Measurements from ENCODE around the gene APLNR.

DNA sequence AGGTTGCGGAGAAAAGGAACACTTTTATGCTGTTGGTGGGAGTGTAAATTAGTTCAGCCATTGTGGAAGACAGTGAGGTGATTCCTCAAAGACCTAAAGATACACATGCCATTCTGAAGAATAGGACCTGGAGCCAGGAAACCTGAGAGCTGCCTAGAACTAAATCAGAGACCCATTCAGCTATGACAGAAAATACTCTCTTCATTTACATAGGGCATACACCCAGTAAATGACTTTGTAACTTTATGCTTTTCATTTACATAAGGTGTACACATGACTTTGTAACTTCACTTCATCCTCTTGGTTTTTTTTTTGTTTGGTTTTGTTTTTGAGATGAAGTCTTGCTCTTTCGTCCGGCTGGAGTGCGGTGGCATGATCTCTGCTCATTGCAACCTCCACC lies 25.1 kb upstream of the APLNR start:
- TF ChIP-seq, protein P1, sequence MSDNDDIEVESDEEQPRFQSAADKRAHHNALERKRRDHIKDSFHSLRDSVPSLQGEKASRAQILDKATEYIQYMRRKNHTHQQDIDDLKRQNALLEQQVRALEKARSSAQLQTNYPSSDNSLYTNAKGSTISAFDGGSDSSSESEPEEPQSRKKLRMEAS (IDR thresholded peaks at IDR 0.05) = no peak
- TF ChIP-seq CEBPB (IDR thresholded peaks at IDR 0.05) (no peak), NFIC (IDR thresholded peaks at IDR 0.05) (no peak), FOXM1 (IDR thresholded peaks at IDR 0.05; ENCODE audit: borderline replicate concordance, low read depth) (no peak), TAF1 (IDR thresholded peaks at IDR 0.05; ENCODE audit: low read depth) (no peak), EP300 (IDR thresholded peaks at IDR 0.05; ENCODE audit: borderline replicate concordance) (no peak), ZBTB7A (IDR thresholded peaks at IDR 0.05; ENCODE audit: low read depth) (no peak), RAD21 (IDR thresholded peaks at IDR 0.05; ENCODE audit: low read depth) (no peak), YY1 (IDR thresholded peaks at IDR 0.05; ENCODE audit: low read depth) (no peak)
- TF ChIP-seq, protein P2, sequence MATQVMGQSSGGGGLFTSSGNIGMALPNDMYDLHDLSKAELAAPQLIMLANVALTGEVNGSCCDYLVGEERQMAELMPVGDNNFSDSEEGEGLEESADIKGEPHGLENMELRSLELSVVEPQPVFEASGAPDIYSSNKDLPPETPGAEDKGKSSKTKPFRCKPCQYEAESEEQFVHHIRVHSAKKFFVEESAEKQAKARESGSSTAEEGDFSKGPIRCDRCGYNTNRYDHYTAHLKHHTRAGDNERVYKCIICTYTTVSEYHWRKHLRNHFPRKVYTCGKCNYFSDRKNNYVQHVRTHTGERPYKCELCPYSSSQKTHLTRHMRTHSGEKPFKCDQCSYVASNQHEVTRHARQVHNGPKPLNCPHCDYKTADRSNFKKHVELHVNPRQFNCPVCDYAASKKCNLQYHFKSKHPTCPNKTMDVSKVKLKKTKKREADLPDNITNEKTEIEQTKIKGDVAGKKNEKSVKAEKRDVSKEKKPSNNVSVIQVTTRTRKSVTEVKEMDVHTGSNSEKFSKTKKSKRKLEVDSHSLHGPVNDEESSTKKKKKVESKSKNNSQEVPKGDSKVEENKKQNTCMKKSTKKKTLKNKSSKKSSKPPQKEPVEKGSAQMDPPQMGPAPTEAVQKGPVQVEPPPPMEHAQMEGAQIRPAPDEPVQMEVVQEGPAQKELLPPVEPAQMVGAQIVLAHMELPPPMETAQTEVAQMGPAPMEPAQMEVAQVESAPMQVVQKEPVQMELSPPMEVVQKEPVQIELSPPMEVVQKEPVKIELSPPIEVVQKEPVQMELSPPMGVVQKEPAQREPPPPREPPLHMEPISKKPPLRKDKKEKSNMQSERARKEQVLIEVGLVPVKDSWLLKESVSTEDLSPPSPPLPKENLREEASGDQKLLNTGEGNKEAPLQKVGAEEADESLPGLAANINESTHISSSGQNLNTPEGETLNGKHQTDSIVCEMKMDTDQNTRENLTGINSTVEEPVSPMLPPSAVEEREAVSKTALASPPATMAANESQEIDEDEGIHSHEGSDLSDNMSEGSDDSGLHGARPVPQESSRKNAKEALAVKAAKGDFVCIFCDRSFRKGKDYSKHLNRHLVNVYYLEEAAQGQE (IDR thresholded peaks at IDR 0.05; ENCODE audit: low read depth) = no peak
- TF ChIP-seq, protein P3, sequence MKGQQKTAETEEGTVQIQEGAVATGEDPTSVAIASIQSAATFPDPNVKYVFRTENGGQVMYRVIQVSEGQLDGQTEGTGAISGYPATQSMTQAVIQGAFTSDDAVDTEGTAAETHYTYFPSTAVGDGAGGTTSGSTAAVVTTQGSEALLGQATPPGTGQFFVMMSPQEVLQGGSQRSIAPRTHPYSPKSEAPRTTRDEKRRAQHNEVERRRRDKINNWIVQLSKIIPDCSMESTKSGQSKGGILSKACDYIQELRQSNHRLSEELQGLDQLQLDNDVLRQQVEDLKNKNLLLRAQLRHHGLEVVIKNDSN (IDR thresholded peaks at IDR 0.05) = no peak

Measured in Ishikawa (cell line).